Prostate gland (tissue), 2 donors: Measurements from ENCODE around the gene PKP3. TPM values are rescaled to one million over a fixed set of nuclear protein-coding genes. Genes with fewer than 3 reads are reported as not detected.

Experiments
- DNase-seq: peaks from one replicate; pipeline ENCODE4 v3.0.0-alpha.2; 2019; ENCODE audit warnings: low spot score
- H3K27ac ChIP-seq, 2 donors: fragments of 200-600 bp; sonication (generic); 2 replicates each; pipeline ENCODE4 v1.5.1; 2017 to 2019
- H3K27me3 ChIP-seq: fragments of 200-600 bp; sonication (generic); replicated peaks from 2 replicates; pipeline ENCODE4 v1.5.1; 2019; ENCODE audit not compliant: insufficient read depth
- H3K36me3 ChIP-seq, 2 donors: fragments of 200-600 bp; sonication (generic); 1 replicate in 1 of 2; 2 replicates in 1 of 2; pipeline versions ENCODE4 v1.5.1 to v1.8.1; 2017 to 2019
- H3K4me1 ChIP-seq: fragments of 200-600 bp; sonication (generic); replicated peaks from 2 replicates; pipeline ENCODE4 v1.5.1; 2019
- H3K4me3 ChIP-seq, 2 donors: fragments of 200-600 bp; sonication (generic); 2 replicates each; pipeline ENCODE4 v1.5.1; 2017 to 2019
- H3K9me3 ChIP-seq: fragments of 200-600 bp; sonication (generic); 2 replicates; pipeline ENCODE4 v1.5.1; 2017
- POLR2A ChIP-seq: fragments of 450-650 bp; IDR thresholded peaks from one replicate; pipeline ENCODE4 v1.6.1; 2016; ENCODE audit warnings: antibody characterized with exemption, mild to moderate bottlenecking
- POLR2AphosphoS5 ChIP-seq: sonication (generic); formaldehyde crosslinking; IDR thresholded peaks from one replicate; pipeline ENCODE4 v1.6.1; 2017; ENCODE audit warnings: antibody characterized with exemption
- WGBS: methylation state at CpG from one replicate; pipeline ENCODE4 v1.1.5; 2018; 5-methylcytosine and 5-hydroxymethylcytosine counted together
- intact Hi-C: fragments of 100-400 bp; cut with DNase I; formaldehyde crosslinking; loops from one replicate; pipeline ENCODE4 v1.14.2; 2022
- total RNA-seq, 2 donors: library from RNA; depleted of rRNA; stranded (reverse); fragments of >200 nt; gene quantifications; one replicate each; pipeline ENCODE4 v1.1.0, GENCODE V29; 2016
- TF ChIP-seq, protein P1 (sequence below), 4 experiments: fragments of 200-600 bp in 2 of 4; fragments of 450-650 bp in 2 of 4; sonication (generic) in 2 of 4; IDR thresholded peaks; 1 replicate in 3 of 4; 2 replicates in 1 of 4; pipeline ENCODE4 v1.5.1; 2016 to 2019; ENCODE audit warnings: antibody characterized with exemption in 4 of 4, mild to moderate bottlenecking in 2 of 4, moderate library complexity in 2 of 4

PKP3 gene
- total RNA-seq, 2 donors from 2014 or later: 58.6 to 88.4 TPM

DNA sequence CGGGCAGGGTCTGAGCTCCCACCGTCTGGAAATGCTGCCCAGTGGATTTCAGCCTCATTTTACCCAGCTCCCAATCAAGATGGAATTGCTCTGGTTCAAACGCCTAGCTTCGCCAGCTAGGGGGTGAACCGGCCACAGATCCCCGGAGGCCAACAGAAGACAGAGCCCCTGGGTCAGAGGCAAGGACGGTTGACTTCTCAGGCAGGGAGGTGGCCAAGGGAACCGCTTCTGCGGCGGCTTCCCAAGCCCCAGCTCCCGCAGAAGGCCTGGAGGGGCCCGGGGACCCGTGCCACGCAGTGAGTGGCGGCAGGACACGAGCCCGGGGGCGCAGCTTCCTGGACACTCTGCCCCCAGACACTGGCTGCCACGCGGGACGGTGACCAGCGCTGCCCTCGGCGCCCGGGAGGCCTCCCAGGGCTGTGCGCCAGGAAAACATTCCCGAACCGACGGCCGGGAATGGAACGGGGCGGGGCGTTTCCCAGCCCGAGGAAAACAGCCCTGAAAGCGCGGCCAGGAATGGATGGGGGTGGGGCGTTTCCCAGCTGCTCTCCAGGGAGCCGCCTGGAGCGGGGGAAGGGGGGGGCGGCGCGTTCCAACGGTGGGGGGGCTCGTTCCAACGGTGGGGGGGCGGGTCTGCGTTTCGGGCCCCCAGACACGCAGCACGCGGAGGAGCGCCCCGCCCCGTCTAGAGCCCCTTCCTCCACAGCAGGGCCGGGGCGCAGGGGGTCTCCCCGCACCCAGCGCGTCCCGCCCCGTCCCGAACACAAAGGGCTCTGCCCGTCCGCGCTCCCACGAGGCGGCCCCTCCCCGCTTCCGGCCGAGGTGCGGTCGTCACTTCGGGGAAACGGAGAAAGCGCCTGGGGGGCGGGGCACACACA lies 38.2 kb upstream of the PKP3 start:
- Histone ChIP-seq H3K4me1 (no peaks in the 10 kb centered on the region), H3K4me3 (peak overlapping the region; percentile 36 to 43), H3K27me3 (no peaks in the 10 kb centered on the region), H3K36me3 (no peaks in the 10 kb centered on the region), H3K9me3 (no peaks in the 10 kb centered on the region), H3K27ac (peak overlapping the region; percentile 94 to 97)
- TF ChIP-seq POLR2A (peak; percentile 36), POLR2AphosphoS5 (peak; percentile 79)
- TF ChIP-seq, protein P1, sequence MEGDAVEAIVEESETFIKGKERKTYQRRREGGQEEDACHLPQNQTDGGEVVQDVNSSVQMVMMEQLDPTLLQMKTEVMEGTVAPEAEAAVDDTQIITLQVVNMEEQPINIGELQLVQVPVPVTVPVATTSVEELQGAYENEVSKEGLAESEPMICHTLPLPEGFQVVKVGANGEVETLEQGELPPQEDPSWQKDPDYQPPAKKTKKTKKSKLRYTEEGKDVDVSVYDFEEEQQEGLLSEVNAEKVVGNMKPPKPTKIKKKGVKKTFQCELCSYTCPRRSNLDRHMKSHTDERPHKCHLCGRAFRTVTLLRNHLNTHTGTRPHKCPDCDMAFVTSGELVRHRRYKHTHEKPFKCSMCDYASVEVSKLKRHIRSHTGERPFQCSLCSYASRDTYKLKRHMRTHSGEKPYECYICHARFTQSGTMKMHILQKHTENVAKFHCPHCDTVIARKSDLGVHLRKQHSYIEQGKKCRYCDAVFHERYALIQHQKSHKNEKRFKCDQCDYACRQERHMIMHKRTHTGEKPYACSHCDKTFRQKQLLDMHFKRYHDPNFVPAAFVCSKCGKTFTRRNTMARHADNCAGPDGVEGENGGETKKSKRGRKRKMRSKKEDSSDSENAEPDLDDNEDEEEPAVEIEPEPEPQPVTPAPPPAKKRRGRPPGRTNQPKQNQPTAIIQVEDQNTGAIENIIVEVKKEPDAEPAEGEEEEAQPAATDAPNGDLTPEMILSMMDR (IDR thresholded peaks at IDR 0.05): peak in 1 of 4 experiments; percentile 15
- 7% methylated on average over 43 of the region's 76 CpGs for whole genome bisulfite sequencing
- DNase-seq: peak; percentile 88
- intact Hi-C loops: loop anchor here (5.0 kb wide), 3 partner anchors 49 to 154 kb away; partner anchors contain the start of genes IFITM2, PSMD13 and SIRT3

DNA sequence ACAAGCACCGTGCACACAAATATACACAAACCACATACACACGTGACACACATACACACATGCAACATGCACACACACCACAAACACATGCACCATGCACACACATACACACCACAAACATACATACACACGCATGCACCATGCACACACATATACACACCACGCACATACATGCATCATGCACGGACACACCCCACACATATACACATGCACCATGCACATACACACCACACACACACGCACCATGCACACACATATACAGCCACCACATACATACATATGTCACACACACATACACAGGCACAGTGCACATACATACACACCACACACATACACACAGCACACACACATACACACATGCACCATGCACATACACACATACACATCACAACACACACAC lies 37.4 kb upstream of the PKP3 start:
- H3K4me1 ChIP-seq: no peaks in the 10 kb centered on the region
- no peak overlapping the region for H3K4me3 ChIP-seq
- H3K27me3 ChIP-seq: no peaks in the 10 kb centered on the region
- H3K27ac ChIP-seq: no peak overlapping the region
- WGBS: 78% methylated on average over 6 of the region's 6 CpGs
- intact Hi-C loops: loop anchor here (5.0 kb wide), 3 partner anchors 49 to 154 kb away; partner anchors contain the start of genes IFITM2, PSMD13 and SIRT3
- TF ChIP-seq POLR2AphosphoS5: no peak
- no peak for TF ChIP-seq POLR2A
- TF ChIP-seq, protein P1 (IDR thresholded peaks at IDR 0.05): no peak
- no peaks in the 10 kb centered on the region for H3K36me3 ChIP-seq
- DNase-seq: no peak
- no peaks in the 10 kb centered on the region for H3K9me3 ChIP-seq

DNA sequence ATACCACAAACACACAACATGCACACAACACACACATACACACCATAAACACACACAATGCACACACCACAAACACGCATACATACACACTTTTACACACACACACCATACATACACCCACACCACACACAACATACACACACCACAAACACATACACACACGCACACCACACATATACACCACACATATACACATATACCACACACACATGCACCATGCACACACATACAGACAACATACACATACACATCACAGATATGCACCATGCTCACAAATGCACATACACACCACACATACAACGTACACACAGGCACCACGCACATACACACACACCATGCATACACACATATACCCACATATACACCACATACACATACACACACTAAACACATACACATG lies 36.4 kb upstream of the PKP3 start:
- Histone ChIP-seq H3K36me3 (no peaks in the 10 kb centered on the region), H3K9me3 (no peaks in the 10 kb centered on the region), H3K27ac (no peak overlapping the region), H3K4me1 (no peaks in the 10 kb centered on the region), H3K4me3 (no peak overlapping the region), H3K27me3 (no peaks in the 10 kb centered on the region)
- intact Hi-C loops: loop anchor here (5.0 kb wide), 3 partner anchors 50 to 155 kb away; partner anchors contain the start of genes IFITM2, PSMD13 and SIRT3
- TF ChIP-seq, protein P1 (IDR thresholded peaks at IDR 0.05): no peak
- TF ChIP-seq POLR2AphosphoS5: no peak
- no peak for TF ChIP-seq POLR2A
- WGBS: 98% methylated on average over 4 of the region's 4 CpGs
- DNase-seq: no peak

DNA sequence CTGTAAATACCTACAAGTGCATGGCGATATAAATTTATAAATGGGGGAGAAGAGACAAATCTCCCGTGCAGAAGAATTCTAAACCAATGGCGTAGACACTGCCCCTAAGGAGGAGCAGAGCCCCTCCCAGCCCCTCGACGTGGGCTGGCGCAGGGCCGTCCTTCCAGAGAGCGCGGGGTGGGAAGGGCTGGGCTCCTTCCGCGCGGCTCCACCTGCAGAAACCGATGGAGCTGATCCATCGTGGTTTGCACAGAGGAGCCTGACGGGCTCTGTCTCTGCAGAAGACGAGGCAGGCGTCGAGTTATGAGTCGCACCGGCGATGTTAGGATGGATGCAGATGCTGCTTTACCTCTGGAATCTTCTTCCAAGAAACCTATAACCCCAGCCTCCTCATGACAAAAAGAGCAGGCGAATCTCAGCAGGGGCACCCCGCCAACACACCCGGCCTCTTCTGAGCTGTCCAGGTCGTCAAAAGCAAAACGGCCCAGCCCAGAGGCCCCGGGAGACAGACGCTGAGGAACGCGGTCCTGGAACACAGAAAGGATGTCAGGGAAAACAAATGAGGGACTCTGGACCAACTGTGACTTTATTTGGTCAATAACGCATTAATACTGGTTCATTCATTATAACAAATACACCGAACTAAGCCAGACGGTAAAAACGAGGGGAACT lies 35.7 kb upstream of the PKP3 start:
- intact Hi-C loops: loop anchor here (5.0 kb wide), 3 partner anchors 51 to 156 kb away; partner anchors contain the start of genes IFITM2, PSMD13 and SIRT3
- WGBS: 40% methylated on average over 34 of the region's 34 CpGs
- no peak for DNase-seq

DNA sequence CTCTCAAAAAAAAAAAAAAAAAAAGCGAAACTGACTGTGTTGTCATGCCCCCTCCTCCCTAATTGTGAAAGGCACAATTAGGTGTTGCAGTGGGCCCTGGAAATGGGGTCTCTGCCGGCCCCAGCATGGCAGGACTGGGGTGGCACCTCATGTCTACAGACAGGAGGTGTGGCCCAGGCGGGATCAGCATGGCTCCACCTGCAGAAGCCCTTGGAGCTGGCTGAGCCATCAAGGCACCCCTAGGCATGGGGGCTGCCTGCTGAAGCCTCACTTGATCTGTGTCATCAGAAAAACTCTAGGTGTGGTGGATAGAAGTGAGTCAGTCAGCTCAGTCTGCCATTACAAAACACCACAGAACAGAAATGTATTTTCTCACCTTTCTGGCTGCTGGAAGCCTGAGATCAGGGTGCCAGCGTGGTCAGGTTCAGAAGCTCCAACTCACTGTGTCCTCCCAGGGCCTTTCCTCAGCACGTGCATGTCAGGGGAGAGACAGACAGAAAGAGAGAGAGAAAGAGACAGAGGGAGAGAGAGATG lies 34.8 kb upstream of the PKP3 start:
- WGBS: 79% methylated on average over 5 of the region's 5 CpGs
- Histone ChIP-seq H3K4me3 (no peak overlapping the region), H3K27ac (no peak overlapping the region), H3K4me1 (no peaks in the 10 kb centered on the region), H3K9me3 (no peaks in the 10 kb centered on the region), H3K36me3 (no peaks in the 10 kb centered on the region), H3K27me3 (no peaks in the 10 kb centered on the region)
- intact Hi-C loops: loop anchor here (5.0 kb wide), 3 partner anchors 52 to 157 kb away; partner anchors contain the start of genes IFITM2, PSMD13 and SIRT3
- TF ChIP-seq POLR2AphosphoS5: no peak
- TF ChIP-seq, protein P1 (IDR thresholded peaks at IDR 0.05): no peak
- no peak for TF ChIP-seq POLR2A
- DNase-seq: no peak

More for the DNA sequence above, 35.7 kb upstream of the PKP3 start:
- no peak for TF ChIP-seq POLR2A
- H3K4me1 ChIP-seq: no peaks in the 10 kb centered on the region
- H3K27ac ChIP-seq: no peak overlapping the region
- no peak overlapping the region for H3K4me3 ChIP-seq
- no peaks in the 10 kb centered on the region for H3K36me3 ChIP-seq
- no peaks in the 10 kb centered on the region for H3K9me3 ChIP-seq
- no peaks in the 10 kb centered on the region for H3K27me3 ChIP-seq
